NCI-H524 treated with DMSO at 0.1 percent for 48 hours (cell line): Measurements from ENCODE around the gene TVP23C.
"Not testable (repeated sequence)": the region's sequence is repeated elsewhere in the genome, so short reads cannot be mapped to it uniquely, and the experiment has no call there.

Experiments
- DNase-seq: peaks from one replicate; lab custom pipeline; 2025; lab: John Stamatoyannopoulos, UW

Gene TVP23C

DNA sequence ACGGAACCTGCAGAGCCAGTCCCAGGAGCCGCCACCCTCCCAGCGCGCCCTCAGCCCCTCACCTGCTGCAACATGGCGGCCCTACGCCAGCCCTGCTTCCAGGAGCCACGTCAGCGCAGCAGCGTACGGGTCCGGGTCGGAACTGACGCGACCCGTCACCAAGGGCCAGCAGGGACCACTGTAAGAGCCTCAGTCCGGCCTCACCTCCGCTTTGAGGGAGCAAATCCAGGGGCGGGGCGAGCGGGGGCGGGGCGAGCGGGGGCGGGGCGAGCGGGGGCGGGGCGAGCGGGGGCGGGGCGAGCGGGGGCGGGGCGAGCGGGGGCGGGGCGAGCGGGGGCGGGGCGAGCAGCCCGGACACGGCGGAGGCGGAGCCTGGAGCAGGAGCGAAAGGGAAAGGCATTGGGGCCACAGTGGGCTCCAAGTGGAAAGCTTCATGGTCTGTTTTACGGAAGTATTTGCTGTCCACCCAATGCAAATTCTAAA lies at the start of gene TVP23C:
Gene TVP23C, minus strand, starts transcription at position 109 of the 483 bp plus-strand sequence. Its CDS starts 35 bp downstream, at position 74.
- not testable (repeated sequence) for DNase-seq

DNA sequence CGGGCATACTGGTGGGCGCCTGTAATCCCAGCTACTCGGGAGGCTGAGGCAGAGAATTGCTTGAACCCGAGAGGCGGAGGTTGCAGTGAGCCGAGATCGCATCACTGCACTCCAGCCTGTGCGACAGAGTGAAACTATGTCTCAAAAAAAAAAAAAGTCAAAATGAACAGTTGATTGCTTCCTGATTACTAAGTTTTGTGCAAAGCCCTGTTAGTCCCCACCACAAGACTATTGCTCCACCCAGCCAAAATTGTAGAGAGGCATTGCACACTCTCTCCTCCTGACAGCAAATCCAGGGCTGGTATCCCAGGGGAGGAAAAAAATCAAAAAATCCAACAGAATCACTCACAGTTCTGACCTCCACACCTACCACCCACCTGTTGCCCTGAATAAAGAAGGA lies 29.7 kb upstream of the TVP23C start:
- DNase-seq, result not testable (repeated sequence)

DNA sequence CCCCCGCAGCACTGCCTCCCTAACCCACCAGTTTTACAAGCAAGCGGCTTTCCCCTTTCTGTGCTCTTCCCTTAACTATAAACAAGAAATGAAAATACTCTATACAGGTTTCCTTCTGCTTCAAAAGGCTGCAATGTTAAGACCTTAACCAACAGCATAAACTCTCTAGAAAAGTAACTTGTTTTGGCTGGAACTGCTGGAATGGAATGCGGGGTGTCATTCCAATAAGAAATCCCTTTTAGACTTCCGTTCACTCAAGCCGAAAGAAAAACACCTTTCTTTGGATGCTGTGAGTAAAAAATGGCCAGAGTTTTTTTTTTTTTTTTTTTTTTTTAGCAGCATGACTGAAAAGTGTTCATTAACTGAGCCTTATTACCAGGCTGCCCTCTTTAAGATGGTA lies 28.7 kb upstream of the TVP23C start:
- not testable (repeated sequence) for DNase-seq

DNA sequence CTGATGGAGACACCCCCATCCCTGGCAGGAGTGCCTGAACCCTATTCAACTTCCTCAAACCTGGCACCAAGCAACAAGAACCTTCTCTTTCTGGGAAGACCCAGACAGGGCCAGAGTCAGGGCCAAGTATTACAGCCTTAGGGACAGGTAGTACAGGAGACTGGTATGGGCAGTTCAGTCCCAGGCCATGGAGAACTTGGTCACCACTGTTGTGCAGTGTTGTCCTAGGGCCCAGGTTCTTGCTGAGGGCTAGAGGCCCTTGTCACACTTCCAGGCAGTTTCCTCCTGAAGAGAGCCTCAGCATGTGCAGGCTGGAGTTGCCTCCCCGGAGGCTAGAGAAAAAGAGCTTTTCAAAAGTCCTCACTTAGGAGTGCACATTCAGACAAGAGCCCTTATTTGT lies 27.6 kb upstream of the TVP23C start:
- DNase-seq, result not testable (repeated sequence)

DNA sequence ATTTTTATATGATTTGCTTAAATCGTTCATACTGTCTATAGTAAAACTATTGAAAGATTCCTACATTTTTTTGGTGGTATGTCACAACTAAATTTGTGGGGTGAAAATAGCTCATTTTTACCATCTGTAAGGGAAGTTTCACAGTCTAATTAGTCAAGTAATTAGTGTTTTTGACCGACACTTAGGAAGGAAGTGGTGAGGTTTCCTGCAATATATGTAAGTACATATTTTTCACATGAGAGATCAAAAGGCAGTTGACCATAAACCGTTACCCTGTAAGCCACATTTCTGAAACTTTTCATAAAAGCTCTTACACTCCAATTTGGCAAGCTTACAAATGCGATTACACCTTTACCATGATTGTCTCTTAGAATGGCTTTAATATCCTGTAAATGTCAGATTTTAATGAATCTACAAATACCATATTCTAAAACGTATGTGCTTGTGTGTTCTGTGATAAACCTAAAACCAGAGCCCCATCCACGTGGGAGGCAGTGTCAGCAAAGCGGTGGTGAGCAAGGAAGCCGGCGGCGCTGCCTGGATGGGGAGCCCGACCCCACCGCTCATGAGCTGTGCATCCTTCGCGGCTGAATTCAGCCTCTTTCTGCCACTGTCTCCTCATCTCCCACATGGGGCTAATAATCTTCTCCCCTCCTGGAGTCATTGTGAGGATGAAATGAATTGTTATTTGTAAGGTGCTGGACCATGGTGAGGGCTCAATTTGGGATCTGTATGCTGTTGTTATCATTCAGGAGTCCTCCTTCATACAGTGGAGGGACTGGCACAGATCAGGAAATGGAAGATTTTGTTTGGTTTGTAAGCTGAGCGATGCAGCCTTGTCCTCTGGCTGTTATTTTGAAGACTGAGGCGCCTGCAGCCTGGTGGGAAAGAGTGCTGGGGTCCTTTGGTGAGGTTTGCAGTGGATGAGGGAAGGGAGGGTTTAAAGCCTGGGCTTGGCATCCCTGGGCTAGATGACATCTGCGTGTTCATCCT lies 26.6 kb upstream of the TVP23C start:
- not testable (repeated sequence) for DNase-seq

DNA sequence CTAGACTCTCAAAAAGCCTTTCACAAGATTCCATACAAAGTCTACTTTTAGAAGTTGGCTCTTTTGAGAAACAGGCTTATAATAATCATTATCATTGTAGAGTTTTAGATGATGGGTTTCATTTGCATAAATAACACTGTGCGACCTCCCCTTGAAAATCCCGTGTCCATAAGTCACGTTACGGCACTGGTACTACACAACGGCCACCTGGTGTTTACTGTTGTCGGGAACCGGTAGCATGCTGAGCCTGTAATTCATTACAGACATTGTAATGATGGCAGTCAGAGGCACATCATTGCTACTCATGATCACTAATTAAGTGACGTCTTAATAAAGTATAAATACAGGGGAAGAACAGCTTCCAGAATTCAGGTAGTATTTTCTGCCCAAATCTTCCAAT lies 24.7 kb upstream of the TVP23C start:
- not testable (repeated sequence) for DNase-seq

DNA sequence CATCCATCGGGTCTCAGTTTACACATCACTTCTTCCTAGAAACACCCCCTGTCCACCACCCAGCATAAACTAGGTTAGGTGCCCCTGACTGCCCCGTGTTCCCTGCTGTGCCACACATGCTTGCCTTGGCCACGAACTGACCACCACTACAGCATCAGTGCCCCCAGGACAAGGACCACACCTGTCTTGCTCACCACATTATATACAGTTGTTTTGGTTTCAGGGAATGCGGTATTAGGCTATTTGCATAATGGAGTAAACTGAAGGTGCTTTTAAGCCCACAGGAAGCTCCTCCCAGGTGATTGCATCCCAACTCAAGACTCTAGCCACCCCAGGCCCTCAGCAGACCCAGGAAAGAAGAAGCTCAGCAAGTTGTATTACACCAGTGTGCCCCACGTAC lies 20.0 kb upstream of the TVP23C start:
- not testable (repeated sequence) for DNase-seq

DNA sequence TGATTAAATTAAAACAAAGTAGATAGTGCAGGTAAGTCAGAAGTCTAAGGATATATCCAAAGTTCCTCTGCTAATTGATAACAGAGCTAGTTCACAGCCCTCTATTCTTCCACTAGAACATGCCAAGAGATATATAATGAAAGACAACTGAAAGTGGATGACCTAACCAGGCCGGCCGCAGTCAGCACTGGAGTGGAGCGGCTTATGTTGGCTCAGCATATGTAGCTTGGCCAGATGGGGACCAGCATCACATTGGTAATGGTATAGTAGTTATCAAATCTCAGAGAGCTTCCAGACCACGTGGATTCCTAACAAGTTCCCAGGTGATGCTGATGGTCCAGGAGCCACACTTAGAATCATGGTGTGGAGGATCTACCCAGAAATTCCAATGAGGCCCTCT lies 18.2 kb upstream of the TVP23C start:
- not testable (repeated sequence) for DNase-seq

DNA sequence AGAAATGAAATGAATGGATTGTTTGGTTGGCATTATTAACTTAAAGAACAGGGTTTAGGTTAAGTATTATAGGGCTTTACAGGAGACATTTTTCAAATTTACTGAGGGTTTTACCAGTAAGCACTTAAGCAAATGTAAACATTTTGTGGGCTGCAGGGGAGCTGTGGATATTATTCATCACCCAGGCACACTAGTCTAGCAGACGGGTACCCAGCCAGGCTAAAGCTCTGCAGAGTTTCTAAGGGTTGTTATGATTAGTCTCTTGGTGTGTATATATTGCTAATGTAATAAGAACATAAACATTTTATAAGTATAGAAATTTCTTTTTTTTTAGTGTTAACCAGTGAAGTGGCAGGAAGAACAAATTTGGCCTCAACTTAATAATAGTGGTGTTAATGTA lies 13.6 kb upstream of the TVP23C start:
- not testable (repeated sequence) for DNase-seq

DNA sequence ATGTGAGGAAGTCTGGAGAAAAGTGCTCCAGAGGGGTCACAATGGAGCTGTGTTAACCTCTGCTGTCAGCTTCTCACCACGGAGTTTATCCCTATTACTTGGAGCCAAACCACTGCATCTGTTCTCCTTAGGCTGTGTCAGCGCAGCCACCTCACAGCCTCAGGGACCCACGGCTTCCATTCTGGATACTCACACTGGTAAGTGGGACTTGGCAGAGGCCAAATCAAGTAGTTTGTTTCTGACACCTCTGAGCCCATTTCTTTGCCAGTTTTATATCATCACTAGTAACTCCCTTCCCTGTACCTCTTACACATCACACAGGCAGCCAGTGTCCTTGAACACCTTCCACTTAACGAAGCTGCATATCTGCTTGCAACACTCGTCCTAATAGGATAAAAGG lies 11.4 kb upstream of the TVP23C start:
- DNase-seq, result not testable (repeated sequence)

DNA sequence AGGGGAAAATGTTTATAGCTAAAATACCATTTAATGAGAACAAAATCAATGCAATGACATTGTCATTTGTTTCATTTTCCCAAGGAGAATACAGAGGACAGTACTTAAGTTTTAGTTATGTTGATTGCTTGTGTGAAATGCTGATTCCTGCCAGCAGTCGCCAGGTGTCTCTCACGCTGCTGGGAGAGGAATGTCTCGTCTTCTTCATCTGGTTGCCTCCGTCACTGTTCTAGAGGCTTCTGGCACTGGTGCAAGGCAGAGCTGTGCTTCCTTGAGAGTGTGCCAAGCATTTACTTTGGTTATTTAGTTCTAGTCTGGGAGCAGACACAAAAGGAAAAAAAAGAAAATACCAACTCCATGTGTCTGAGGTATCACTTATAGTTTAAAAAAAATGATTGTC lies 10.6 kb upstream of the TVP23C start:
- not testable (repeated sequence) for DNase-seq

DNA sequence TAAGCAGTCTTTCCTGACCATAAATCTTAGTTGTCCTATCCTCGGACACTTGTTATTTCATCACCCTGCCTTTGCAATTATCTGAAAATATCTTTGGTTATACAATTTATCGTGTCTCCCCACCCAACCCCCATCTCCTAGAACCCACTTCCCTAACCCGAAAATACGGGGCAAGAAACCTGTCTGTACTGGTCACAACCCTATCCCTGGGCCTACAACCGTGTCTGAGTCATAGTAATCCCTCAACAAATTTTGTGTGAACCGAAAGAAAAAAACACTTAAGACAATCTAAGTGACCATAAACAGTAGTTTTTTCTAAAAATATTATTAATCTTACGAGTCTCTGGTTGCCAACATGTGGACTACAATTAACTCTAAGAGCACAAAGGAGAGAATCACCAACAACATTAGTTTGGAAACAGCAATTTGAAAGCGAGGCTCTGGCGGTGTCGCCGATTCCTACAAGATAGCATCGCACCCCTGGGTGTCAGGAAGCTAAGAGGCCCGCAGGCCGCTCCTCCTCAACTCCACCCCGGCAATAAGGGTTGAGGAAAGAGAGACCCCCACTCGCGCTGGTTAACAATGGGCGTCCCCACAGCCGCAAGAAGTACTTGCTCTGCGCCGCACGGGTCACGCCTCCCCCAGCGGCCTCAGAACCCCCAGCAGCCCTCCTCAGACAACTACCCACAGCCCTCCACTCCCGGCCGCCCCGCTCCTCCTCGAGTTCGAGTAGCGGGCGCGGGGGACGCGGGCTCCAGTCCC lies 489 bp downstream of the TVP23C start:
- DNase-seq, result not testable (repeated sequence)

DNA sequence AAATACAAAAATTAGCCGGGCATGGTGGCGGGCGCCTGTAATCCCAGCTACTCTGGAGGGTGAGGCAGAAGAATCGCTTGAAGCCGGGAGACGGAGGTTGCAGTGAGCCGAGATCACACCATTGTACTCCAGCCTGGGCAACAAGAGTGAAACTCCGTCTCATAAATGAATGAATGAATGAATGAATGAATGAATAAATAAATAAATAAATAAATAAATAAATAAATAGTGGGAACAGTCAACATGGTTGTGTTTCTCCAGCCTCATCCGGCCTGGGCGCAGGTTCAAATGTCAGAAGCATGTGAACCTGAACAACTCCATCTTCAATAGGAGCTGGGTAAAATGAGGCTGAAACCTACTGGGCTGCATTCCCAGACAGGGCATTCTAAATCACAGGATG lies 1.8 kb downstream of the TVP23C start:
- not testable (repeated sequence) for DNase-seq

DNA sequence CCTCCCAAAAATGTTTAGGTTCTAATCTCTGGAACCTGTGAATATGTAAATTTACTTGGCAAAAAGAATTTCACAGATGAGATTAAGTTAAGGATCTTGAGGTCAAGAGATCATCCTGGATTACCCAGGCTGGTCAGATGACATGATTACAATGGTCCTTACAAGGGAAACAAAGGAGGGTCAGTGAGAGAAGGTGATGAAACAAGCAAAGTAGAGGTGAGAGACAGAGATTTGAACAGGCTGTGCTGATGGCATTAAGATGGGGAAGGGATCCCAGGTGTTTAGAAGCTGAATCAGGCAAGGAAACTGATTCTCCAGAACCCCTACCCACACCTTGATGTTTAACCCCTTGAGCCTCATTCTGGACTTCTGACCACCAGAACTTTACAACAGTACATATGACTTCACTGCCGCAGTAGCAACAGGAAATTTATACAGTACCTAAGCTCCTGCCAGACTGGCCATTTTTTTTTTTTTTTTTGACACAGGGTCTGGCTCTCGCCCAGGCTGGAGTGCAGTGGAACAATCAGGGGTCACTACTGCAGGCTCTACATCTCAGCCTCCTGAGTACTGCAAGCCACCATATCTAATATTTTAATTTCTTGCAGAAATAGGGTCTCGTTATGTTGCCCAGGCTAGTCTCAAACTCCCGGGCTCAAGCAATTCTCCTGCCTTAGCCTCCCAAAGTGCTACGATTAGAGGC lies 4.7 kb downstream of the TVP23C start:
- not testable (repeated sequence) for DNase-seq

DNA sequence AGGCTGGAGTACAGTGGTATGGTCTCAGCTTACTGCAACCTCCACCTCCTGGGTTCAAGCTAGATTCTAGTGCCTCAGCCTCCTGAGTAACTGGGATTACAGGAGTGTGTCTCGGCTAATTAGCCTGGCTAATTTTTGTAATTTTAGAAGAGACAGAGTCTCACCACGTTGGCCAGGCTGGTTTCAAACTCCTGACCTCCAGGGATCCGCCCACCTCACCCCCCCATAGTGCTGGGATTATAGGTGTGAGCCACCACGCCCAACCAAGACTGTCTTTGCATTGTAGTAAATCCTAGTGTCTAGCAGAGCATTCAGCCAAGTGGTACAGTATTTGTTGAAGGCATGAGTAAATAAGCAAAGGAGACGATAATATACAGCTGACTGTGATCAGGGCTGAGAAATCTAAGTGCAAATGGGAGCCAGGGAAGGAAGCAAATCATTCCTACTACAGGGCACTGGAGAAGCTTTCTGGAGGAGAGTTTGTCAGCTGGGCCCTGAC lies 5.9 kb downstream of the TVP23C start:
- DNase-seq, result not testable (repeated sequence)

DNA sequence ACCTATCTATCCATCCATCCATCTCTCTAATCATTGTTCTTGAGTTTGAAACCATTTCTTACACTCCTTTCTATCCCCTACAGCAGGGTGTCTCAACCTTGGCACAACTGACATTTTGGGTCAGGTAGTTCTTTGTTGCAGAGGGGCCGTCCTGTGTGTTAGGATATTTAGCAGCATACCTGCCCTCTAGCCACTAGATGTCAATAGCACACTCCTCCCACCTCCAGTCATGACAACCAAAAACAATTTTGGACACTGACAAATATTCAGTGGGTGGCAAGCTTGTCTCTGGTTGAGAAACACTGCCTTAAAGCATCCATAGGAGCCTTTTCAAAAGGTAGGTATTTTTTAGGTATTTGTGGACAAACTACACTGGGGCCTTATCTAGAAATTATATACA lies 10.4 kb downstream of the TVP23C start:
- not testable (repeated sequence) for DNase-seq

DNA sequence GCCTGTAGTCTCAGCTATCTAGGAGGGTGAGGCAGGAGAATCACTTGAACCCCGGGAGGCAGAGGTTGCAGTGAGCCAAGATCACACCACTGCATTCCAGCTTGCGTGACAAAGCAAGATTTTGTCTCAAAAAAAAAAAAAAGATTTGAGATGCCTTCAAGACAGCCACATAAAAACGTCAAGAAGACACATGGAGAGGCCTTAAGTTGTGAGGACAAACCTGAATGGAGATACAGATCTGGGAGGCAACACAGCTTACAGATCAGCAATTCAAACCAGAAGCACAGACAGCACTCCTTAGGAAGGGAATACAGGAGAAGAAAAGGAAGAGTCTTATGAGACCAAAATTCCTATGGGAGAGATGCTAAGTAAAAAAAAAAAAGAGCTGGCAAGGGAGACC lies 13.7 kb downstream of the TVP23C start:
- not testable (repeated sequence) for DNase-seq

DNA sequence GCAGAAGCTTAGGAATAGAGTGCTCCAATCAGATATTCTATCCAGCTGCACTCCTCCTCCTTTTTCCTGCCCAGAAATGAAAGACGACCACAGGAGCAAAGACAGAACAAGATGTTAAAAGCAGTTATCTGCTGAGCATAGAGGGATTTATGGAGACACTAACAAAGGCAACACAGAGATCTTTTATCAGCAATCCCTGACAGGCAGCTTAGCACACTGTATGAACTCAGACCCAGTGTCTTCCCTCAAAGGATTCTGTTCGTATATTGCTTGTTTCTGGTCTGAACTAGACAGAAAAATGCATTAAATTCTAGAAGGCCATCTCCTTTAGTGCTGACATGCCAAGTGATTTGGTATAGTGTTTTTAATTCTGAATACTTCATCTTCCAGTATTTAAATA lies 16.7 kb downstream of the TVP23C start:
- DNase-seq, result not testable (repeated sequence)

DNA sequence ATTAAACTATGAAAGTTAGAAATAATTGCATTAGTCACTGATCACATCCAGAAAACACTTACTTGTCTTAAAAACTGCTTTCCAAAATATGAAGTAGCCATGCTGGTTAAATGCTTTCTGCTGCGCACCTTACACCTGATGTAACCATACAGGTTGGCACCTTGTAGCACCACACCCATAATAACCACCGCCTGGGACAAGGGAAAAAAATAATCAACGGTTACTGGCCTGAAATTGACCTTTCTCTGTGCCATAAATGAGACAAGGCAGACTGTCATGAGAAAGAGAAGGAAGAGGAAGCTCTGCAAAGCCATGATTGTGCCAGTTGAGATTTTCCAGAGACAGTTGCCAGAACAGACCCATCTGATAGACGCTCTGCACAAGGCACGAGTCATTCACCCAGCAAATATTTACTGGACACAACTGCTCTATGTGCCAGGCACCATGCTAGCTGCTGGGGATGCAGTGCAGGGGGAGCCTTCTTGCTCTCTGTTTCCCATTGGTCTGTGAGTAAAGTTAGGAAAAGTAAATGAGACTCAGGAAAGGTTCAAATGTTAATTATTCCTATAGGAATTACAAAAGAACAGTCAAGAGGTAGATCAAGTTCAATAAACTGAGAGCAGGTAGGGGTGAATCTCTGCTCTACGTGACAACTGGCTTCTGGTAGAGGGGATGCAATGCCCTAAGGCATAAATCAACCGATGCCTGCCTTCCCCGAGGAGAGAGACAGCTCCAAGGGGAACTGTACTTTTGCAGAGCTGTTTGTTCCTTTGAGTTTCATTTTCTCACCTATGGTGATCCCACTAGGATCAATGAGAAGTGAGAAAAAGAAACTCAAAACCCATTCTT lies 22.7 kb downstream of the TVP23C start:
- DNase-seq, result not testable (repeated sequence)

DNA sequence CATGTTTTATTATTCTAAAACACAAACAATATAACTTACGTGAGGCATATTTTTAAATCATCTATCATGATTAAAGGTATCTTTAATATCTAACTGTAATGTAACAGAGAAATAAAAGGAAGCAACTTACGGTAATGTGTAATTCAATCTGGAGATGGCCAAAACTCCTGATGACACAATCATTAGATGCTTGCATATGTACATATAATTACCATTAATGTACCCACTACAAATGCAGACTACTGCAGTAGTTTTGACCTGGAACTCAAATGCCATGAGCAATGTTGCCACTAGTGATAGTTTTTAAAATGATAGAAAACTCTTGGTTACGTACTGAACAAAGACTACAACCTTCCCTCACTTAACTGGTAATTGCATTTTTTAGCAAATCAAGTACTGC lies 30.2 kb downstream of the TVP23C start:
- not testable (repeated sequence) for DNase-seq
